ENCODE measurements around the gene MAP7D2.

Gene MAP7D2

GRCh38 chrX:19966056-19966455, 150.7 kb downstream of the MAP7D2 start:
- DNase-seq (ENCODE audit: low spot score) = no peak

- peak; percentile 79 for DNase-seq (ENCODE audit: low spot score)
Observed at GRCh38 chrX:19964017-19964710, 152.5 kb downstream of the MAP7D2 start.

- no peak for DNase-seq (ENCODE audit: low spot score)
Observed at GRCh38 chrX:19960913-19961312, 155.8 kb downstream of the MAP7D2 start.

GRCh38 chrX:19958552-19959486, 157.9 kb downstream of the MAP7D2 start:
- no peak for DNase-seq (ENCODE audit: low spot score)

- no peak for DNase-seq (ENCODE audit: low spot score)
Observed at GRCh38 chrX:19956923-19957322, 159.8 kb downstream of the MAP7D2 start.
